ENCODE results near the gene OBSCN.

DNA sequence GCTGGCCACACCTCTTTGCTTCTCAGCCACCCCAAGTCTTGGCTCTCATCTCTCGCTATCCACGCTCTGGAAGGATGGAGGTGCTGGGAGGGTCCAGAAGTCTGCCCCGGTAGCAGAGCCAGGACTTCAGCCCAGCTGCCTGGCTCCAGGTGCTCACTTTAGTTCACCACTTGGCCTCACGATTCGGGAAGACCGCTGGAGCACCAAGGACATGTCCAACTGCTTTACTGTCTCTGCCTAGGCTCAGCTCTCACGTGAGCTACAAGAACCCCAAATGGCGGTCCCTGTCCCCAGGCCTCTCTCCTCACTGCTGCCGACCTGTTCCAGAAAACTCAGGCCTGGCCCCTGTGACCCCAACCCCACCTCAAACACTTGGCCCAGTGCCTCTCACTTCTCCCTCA, 195.4 kb downstream of the OBSCN start:
- no peak for TF ChIP-seq EP300 (IDR thresholded peaks at IDR 0.05)
- TF ChIP-seq CTCF (IDR thresholded peaks at IDR 0.05), result no peak

Data from suprapubic skin (tissue), 3 donors.